ENCODE results near the gene OPRM1. TPM values are rescaled to one million over a fixed set of nuclear protein-coding genes. Genes with fewer than 3 reads are reported as not detected.

The OPRM1 gene
- not detected for total RNA-seq

DNA sequence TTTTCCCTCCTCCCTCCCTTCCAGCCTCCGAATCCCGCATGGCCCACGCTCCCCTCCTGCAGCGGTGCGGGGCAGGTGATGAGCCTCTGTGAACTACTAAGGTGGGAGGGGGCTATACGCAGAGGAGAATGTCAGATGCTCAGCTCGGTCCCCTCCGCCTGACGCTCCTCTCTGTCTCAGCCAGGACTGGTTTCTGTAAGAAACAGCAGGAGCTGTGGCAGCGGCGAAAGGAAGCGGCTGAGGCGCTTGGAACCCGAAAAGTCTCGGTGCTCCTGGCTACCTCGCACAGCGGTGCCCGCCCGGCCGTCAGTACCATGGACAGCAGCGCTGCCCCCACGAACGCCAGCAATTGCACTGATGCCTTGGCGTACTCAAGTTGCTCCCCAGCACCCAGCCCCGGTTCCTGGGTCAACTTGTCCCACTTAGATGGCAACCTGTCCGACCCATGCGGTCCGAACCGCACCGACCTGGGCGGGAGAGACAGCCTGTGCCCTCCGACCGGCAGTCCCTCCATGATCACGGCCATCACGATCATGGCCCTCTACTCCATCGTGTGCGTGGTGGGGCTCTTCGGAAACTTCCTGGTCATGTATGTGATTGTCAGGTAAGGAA lies at the start of gene OPRM1:
OPRM1 (plus strand) TSS at position 10 of the 612 bp plus-strand sequence; CDS start at position 315, 305 bp downstream.
- Histone ChIP-seq H3K9me3 (no peaks in the 10 kb centered on the region), H3K36me3 (no peaks in the 10 kb centered on the region), H3K27ac (no peak within 1 kb of the TSS), H3K4me1 (no peaks in the 10 kb centered on the region), H3K4me3 (no peak within 1 kb of the TSS), H3K27me3 (no peaks in the 10 kb centered on the region)
- no peak for TF ChIP-seq POLR2A (IDR thresholded peaks at IDR 0.05)
- TF ChIP-seq, protein P1, sequence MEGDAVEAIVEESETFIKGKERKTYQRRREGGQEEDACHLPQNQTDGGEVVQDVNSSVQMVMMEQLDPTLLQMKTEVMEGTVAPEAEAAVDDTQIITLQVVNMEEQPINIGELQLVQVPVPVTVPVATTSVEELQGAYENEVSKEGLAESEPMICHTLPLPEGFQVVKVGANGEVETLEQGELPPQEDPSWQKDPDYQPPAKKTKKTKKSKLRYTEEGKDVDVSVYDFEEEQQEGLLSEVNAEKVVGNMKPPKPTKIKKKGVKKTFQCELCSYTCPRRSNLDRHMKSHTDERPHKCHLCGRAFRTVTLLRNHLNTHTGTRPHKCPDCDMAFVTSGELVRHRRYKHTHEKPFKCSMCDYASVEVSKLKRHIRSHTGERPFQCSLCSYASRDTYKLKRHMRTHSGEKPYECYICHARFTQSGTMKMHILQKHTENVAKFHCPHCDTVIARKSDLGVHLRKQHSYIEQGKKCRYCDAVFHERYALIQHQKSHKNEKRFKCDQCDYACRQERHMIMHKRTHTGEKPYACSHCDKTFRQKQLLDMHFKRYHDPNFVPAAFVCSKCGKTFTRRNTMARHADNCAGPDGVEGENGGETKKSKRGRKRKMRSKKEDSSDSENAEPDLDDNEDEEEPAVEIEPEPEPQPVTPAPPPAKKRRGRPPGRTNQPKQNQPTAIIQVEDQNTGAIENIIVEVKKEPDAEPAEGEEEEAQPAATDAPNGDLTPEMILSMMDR (IDR thresholded peaks at IDR 0.05): no peak
- no peak for DNase-seq

DNA sequence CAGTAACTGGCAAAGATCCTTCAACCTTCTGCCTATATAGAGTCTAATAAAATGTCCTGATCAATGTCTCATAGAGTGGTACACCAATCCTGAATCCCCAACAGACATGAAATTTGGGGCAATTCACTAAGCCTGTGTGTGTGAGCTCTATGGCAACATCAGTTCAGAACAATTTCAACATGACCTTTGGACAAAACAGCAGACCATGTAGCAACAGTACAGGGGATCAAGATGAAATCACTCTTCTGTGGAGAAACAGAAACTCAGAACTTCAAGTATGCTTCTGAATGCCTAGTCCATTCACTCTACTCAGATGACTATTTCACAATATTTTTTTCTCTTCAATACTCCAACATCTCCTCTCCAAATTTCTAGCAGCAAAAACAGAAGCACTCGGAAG lies 49.1 kb upstream of the OPRM1 start:
- TF ChIP-seq, protein P1 (IDR thresholded peaks at IDR 0.05): no peak
- TF ChIP-seq POLR2A (IDR thresholded peaks at IDR 0.05): no peak
- Histone ChIP-seq H3K27me3 (no peaks in the 10 kb centered on the region), H3K4me1 (no peaks in the 10 kb centered on the region), H3K27ac (no peak overlapping the region), H3K4me3 (no peak overlapping the region), H3K9me3 (no peaks in the 10 kb centered on the region), H3K36me3 (no peaks in the 10 kb centered on the region)
- DNase-seq: no peak

DNA sequence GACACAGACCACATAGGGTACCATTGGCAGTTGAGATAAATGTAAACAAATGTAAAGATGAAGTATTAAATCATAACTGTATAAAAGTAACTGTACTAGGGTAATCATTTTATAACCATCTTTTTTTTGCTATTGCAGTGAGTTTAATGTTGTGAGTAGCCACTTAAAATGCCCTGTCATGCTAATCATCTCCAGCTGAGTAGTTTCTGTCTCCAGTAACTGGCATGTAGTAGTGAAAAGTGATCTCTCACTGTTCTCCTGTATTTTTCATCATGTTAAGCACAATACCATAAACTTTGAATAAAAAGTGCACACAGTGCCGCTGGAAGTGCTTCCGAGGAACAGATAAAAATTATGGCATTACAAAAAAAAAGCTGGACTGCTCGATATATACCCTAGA lies 45.0 kb upstream of the OPRM1 start:
- no peak overlapping the region for H3K27ac ChIP-seq
- TF ChIP-seq POLR2A (IDR thresholded peaks at IDR 0.05): no peak
- TF ChIP-seq, protein P1 (IDR thresholded peaks at IDR 0.05): no peak
- no peak overlapping the region for H3K4me3 ChIP-seq
- no peaks in the 10 kb centered on the region for H3K36me3 ChIP-seq
- H3K27me3 ChIP-seq: no peaks in the 10 kb centered on the region
- H3K4me1 ChIP-seq: no peaks in the 10 kb centered on the region
- DNase-seq: no peak
- H3K9me3 ChIP-seq: no peaks in the 10 kb centered on the region

DNA sequence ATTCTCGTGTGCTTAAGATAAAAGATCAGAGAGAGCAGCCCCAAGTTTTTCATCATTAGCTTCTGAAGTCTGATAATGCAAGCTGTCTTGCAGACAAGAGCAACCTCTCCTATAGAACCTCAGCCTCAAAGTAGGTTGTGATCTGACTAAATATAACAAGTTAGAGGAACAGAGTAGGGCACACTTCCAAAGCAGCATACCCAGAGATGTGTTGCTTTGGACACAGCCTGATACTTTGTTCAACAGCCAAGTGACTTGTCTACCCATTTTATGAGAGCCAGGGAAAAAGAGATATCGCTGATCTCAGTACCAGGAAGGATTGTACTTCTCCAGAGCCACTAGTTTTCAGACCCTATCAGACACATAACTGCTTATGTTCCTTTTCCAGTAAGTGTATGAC lies 44.2 kb upstream of the OPRM1 start:
- no peak overlapping the region for H3K4me3 ChIP-seq
- H3K36me3 ChIP-seq: no peaks in the 10 kb centered on the region
- TF ChIP-seq POLR2A (IDR thresholded peaks at IDR 0.05): no peak
- TF ChIP-seq, protein P1 (IDR thresholded peaks at IDR 0.05): no peak
- no peak for DNase-seq
- H3K27me3 ChIP-seq: no peaks in the 10 kb centered on the region
- H3K27ac ChIP-seq: no peak overlapping the region
- no peaks in the 10 kb centered on the region for H3K9me3 ChIP-seq
- no peaks in the 10 kb centered on the region for H3K4me1 ChIP-seq

DNA sequence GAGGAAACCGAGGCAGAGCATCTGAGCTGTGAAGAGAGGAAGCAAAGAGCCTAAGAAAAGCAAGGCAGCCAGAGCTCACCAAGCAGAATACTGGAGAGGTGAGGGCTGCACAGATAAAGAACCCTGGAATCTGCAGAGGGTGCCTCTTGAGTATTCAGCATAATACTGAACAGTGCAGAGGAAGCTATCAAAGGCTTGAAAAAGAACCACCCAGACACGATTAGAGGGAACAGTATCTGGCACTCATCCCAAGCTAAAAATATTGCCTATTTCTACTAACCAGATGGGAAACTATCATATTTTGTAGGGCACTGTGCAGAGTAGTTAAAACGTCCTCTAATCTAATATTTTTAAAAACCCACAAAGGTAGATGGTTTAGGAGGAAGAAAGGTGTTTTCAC lies 41.8 kb upstream of the OPRM1 start:
- Histone ChIP-seq H3K4me1 (no peaks in the 10 kb centered on the region), H3K9me3 (no peaks in the 10 kb centered on the region), H3K27me3 (no peaks in the 10 kb centered on the region), H3K27ac (no peak overlapping the region), H3K4me3 (no peak overlapping the region), H3K36me3 (no peaks in the 10 kb centered on the region)
- TF ChIP-seq, protein P1 (IDR thresholded peaks at IDR 0.05): no peak
- DNase-seq: no peak

Measured in Peyer's patch (tissue), 4 donors.